ENCODE measurements around the gene PAPSS2. TPM values are rescaled to one million over a fixed set of nuclear protein-coding genes. Genes with fewer than 3 reads are reported as not detected.

The PAPSS2 gene
- total RNA-seq, 1 donor from 2014 or later = 61.5 TPM

- no peak for DNase-seq (ENCODE audit: low spot score)
- no peak for TF ChIP-seq CTCF (IDR thresholded peaks at IDR 0.05)
- no peaks in the 10 kb centered on the region for H3K36me3 Mint-ChIP-seq (ENCODE audit: low read depth)
- peaks cover 2% of the 10 kb centered on the region for H3K9me3 Mint-ChIP-seq (ENCODE audit: low read depth)
- H3K4me1 Mint-ChIP-seq (ENCODE audit: low read depth) = peaks cover 10% of the 10 kb centered on the region
- H3K4me3 Mint-ChIP-seq (ENCODE audit: unreplicated experiment) = no peak overlapping the region
- H3K27me3 Mint-ChIP-seq (ENCODE audit: low read depth) = no peaks in the 10 kb centered on the region
- no peak overlapping the region for H3K27ac Mint-ChIP-seq (ENCODE audit: unreplicated experiment)
These were observed 8.7 kb upstream of the PAPSS2 start for GRCh38 chr10:87650838-87651589.

- TF ChIP-seq CTCF (IDR thresholded peaks at IDR 0.05) = no peak
- Mint-ChIP-seq H3K4me1 (ENCODE audit: low read depth) (peaks cover 18% of the 10 kb centered on the region), H3K9me3 (ENCODE audit: low read depth) (no peaks in the 10 kb centered on the region), H3K4me3 (ENCODE audit: unreplicated experiment) (no peak overlapping the region), H3K36me3 (ENCODE audit: low read depth) (no peaks in the 10 kb centered on the region), H3K27ac (ENCODE audit: unreplicated experiment) (peak overlapping the region; percentile 27), H3K27me3 (ENCODE audit: low read depth) (no peaks in the 10 kb centered on the region)
- no peak for DNase-seq (ENCODE audit: low spot score)
These were observed 7.9 kb upstream of the PAPSS2 start for GRCh38 chr10:87651801-87652200.

- no peaks in the 10 kb centered on the region for H3K27me3 Mint-ChIP-seq (ENCODE audit: low read depth)
- H3K36me3 Mint-ChIP-seq (ENCODE audit: low read depth) = no peaks in the 10 kb centered on the region
- peaks cover 22% of the 10 kb centered on the region for H3K4me1 Mint-ChIP-seq (ENCODE audit: low read depth)
- no peak for TF ChIP-seq CTCF (IDR thresholded peaks at IDR 0.05)
- no peaks in the 10 kb centered on the region for H3K9me3 Mint-ChIP-seq (ENCODE audit: low read depth)
- no peak overlapping the region for H3K4me3 Mint-ChIP-seq (ENCODE audit: unreplicated experiment)
- no peak for DNase-seq (ENCODE audit: low spot score)
- H3K27ac Mint-ChIP-seq (ENCODE audit: unreplicated experiment) = no peak overlapping the region
These were observed 7.4 kb upstream of the PAPSS2 start for GRCh38 chr10:87652261-87652660.

GRCh38 chr10:87654212-87654611 lies 5.5 kb upstream of the PAPSS2 start:
- Mint-ChIP-seq H3K9me3 (ENCODE audit: low read depth) (no peaks in the 10 kb centered on the region), H3K4me1 (ENCODE audit: low read depth) (peaks cover 39% of the 10 kb centered on the region), H3K36me3 (ENCODE audit: low read depth) (no peaks in the 10 kb centered on the region), H3K27ac (ENCODE audit: unreplicated experiment) (no peak overlapping the region), H3K27me3 (ENCODE audit: low read depth) (no peaks in the 10 kb centered on the region), H3K4me3 (ENCODE audit: unreplicated experiment) (no peak overlapping the region)
- DNase-seq (ENCODE audit: low spot score) = no peak
- no peak for TF ChIP-seq CTCF (IDR thresholded peaks at IDR 0.05)

GRCh38 chr10:87656431-87657072 lies 3.1 kb upstream of the PAPSS2 start:
- no peaks in the 10 kb centered on the region for H3K27me3 Mint-ChIP-seq (ENCODE audit: low read depth)
- H3K27ac Mint-ChIP-seq (ENCODE audit: unreplicated experiment) = no peak overlapping the region
- DNase-seq (ENCODE audit: low spot score) = no peak
- no peak overlapping the region for H3K4me3 Mint-ChIP-seq (ENCODE audit: unreplicated experiment)
- TF ChIP-seq CTCF (IDR thresholded peaks at IDR 0.05) = peak; percentile 94
- H3K4me1 Mint-ChIP-seq (ENCODE audit: low read depth) = peaks cover 54% of the 10 kb centered on the region
- no peaks in the 10 kb centered on the region for H3K36me3 Mint-ChIP-seq (ENCODE audit: low read depth)
- H3K9me3 Mint-ChIP-seq (ENCODE audit: low read depth) = no peaks in the 10 kb centered on the region

Measured in chondrocyte (in vitro differentiated cells).